HepG2 (cell line): ENCODE results near the gene GRB7. TPM values are rescaled to one million over a fixed set of nuclear protein-coding genes. Genes with fewer than 3 reads are reported as not detected.

Source experiments
- ARNT ChIP-seq: fragments of 450-650 bp; IDR thresholded peaks from 2 replicates; pipeline ENCODE4 v1.6.1; 2017
- CBX1 ChIP-seq: IDR thresholded peaks from one replicate; pipeline ENCODE4 v1.6.1; 2016; ENCODE audit warnings: antibody characterized with exemption, low read depth
- CHD4 ChIP-seq: fragments of 200-600 bp; sonication (generic); IDR thresholded peaks from 2 replicates; pipeline ENCODE4 v1.7.0; 2017; ENCODE audit warnings: mild to moderate bottlenecking, low read length, borderline replicate concordance
- CREB1 ChIP-seq, 2 experiments: fragments of 450-650 bp in 1 of 2; IDR thresholded peaks; 2 replicates each; pipeline ENCODE4 v1.6.1; 2016 to 2017; ENCODE audit warnings: control low read depth in 1 of 2, mild to moderate bottlenecking in 1 of 2, missing compliant biosample characterization in 1 of 2, missing genetic modification characterization in 1 of 2
- CREM ChIP-seq, 2 experiments: sonication (generic) in 1 of 2; formaldehyde crosslinking in 1 of 2; IDR thresholded peaks; 2 replicates each; pipeline versions ENCODE4 v1.4.0 to v1.6.1; 2016 to 2020; ENCODE audit warnings: antibody characterized with exemption in 1 of 2, mild to moderate bottlenecking in 1 of 2, missing genetic modification reagents in 1 of 2
- FIP1L1 ChIP-seq: fragments of 200-400 bp; formaldehyde crosslinking; IDR thresholded peaks from 2 replicates; pipeline ENCODE4 v1.6.1; 2018; ENCODE audit warnings: low read depth, mild to moderate bottlenecking, low read length, moderate library complexity, borderline replicate concordance; ENCODE audit not compliant: insufficient read depth
- KLF11 ChIP-seq: IDR thresholded peaks from 2 replicates; pipeline ENCODE4 v1.6.1; 2016; ENCODE audit warnings: missing compliant biosample characterization
- MATR3 ChIP-seq: sonication (generic); formaldehyde crosslinking; IDR thresholded peaks from 2 replicates; pipeline ENCODE4 v1.4.0; 2020; ENCODE audit warnings: missing genetic modification reagents
- MIER3 ChIP-seq: IDR thresholded peaks from 2 replicates; pipeline ENCODE4 v1.6.1; 2016; ENCODE audit warnings: missing compliant biosample characterization, borderline replicate concordance
- NCOR1 ChIP-seq: fragments of 200-600 bp; sonication (generic); IDR thresholded peaks from 2 replicates; pipeline ENCODE4 v1.7.0; 2017; ENCODE audit warnings: antibody characterized with exemption, low read length, borderline replicate concordance
- SMARCE1 ChIP-seq: fragments of 450-650 bp; IDR thresholded peaks from 2 replicates; pipeline ENCODE4 v1.6.1; 2017; ENCODE audit warnings: borderline replicate concordance
- SSRP1 ChIP-seq: IDR thresholded peaks from 2 replicates; pipeline ENCODE4 v1.6.1; 2016; ENCODE audit warnings: control low read depth
- XBP1 ChIP-seq: sonication (generic); formaldehyde crosslinking; IDR thresholded peaks from 2 replicates; pipeline ENCODE4 v1.5.0; 2020; ENCODE audit warnings: missing genetic modification reagents
- ZNF430 ChIP-seq: sonication (generic); formaldehyde crosslinking; IDR thresholded peaks from 2 replicates; pipeline ENCODE4 v1.9.0; 2021; ENCODE audit warnings: mild to moderate bottlenecking, missing genetic modification reagents
- ZNF468 ChIP-seq: sonication (generic); formaldehyde crosslinking; IDR thresholded peaks from 2 replicates; pipeline ENCODE4 v1.8.0; 2022; ENCODE audit warnings: mild to moderate bottlenecking, moderate library complexity, missing genetic modification reagents
- ZNF496 ChIP-seq: sonication (generic); formaldehyde crosslinking; IDR thresholded peaks from 2 replicates; pipeline ENCODE4 v1.8.1; 2023; ENCODE audit warnings: mild to moderate bottlenecking, moderate library complexity, missing genetic modification reagents; ENCODE audit not compliant: insufficient replicate concordance
- ZNF569 ChIP-seq: sonication (generic); formaldehyde crosslinking; IDR thresholded peaks from 2 replicates; pipeline ENCODE4 v1.5.0; 2020; ENCODE audit warnings: mild to moderate bottlenecking, missing genetic modification reagents, moderate library complexity, borderline replicate concordance
- ZNF616 ChIP-seq: sonication (generic); formaldehyde crosslinking; IDR thresholded peaks from 2 replicates; pipeline ENCODE4 v1.5.0; 2020; ENCODE audit warnings: low read depth, mild to moderate bottlenecking, missing genetic modification reagents
- ZNF792 ChIP-seq: IDR thresholded peaks from 2 replicates; pipeline ENCODE4 v1.6.1; 2016
- ZNF841 ChIP-seq: sonication (generic); formaldehyde crosslinking; IDR thresholded peaks from 2 replicates; pipeline ENCODE4 v1.8.1; 2023; ENCODE audit warnings: missing genetic modification reagents, borderline replicate concordance
- polyA plus RNA-seq, 8 experiments: library from polyadenylated mRNA; depleted of rRNA in 3 of 8; stranded (reverse) in 7 of 8; unstranded in 1 of 8; fragments of >200 nt; fragmentation: Illumina TruSeq in 4 of 8; extraction: Trizol in 4 of 8; gene quantifications; 2 replicates each; pipeline versions ENCODE4 v1.2.1 to v1.2.3, GENCODE V29; 2011 to 2016; ENCODE audit warnings: low read depth in 4 of 8, missing spikeins in 1 of 8, mixed read lengths in 1 of 8; ENCODE audit not compliant: insufficient read depth in 1 of 8
- total RNA-seq, 5 experiments: library from RNA; depleted of rRNA; stranded (reverse); fragments of >200 nt; fragmentation: Illumina TruSeq; extraction: Trizol; gene quantifications; 2 replicates each; pipeline ENCODE4 v1.2.3, GENCODE V29; 2016; ENCODE audit warnings: low read depth in 1 of 5
- TF ChIP-seq, protein P1 (sequence below): IDR thresholded peaks from 2 replicates; pipeline ENCODE4 v1.6.1; 2016
- TF ChIP-seq, protein P2 (sequence below): sonication (generic); formaldehyde crosslinking; IDR thresholded peaks from 2 replicates; pipeline ENCODE4 v1.4.0; 2020; ENCODE audit warnings: mild to moderate bottlenecking, missing genetic modification reagents
- TF ChIP-seq, protein P3 (sequence below): sonication (generic); formaldehyde crosslinking; IDR thresholded peaks from 2 replicates; pipeline ENCODE4 v1.5.0; 2020; ENCODE audit warnings: mild to moderate bottlenecking, missing genetic modification reagents
- TF ChIP-seq, protein P4 (sequence below): sonication (generic); formaldehyde crosslinking; IDR thresholded peaks from 2 replicates; pipeline ENCODE4 v1.5.1; 2020; ENCODE audit warnings: mild to moderate bottlenecking, missing genetic modification reagents

GRB7 gene
- total and polyA plus RNA-seq, 2 of the 13 experiments (the other 11 are each of a cell fraction or from before 2014, with no cell fraction given), result 60.2 to 77.7 TPM

DNA sequence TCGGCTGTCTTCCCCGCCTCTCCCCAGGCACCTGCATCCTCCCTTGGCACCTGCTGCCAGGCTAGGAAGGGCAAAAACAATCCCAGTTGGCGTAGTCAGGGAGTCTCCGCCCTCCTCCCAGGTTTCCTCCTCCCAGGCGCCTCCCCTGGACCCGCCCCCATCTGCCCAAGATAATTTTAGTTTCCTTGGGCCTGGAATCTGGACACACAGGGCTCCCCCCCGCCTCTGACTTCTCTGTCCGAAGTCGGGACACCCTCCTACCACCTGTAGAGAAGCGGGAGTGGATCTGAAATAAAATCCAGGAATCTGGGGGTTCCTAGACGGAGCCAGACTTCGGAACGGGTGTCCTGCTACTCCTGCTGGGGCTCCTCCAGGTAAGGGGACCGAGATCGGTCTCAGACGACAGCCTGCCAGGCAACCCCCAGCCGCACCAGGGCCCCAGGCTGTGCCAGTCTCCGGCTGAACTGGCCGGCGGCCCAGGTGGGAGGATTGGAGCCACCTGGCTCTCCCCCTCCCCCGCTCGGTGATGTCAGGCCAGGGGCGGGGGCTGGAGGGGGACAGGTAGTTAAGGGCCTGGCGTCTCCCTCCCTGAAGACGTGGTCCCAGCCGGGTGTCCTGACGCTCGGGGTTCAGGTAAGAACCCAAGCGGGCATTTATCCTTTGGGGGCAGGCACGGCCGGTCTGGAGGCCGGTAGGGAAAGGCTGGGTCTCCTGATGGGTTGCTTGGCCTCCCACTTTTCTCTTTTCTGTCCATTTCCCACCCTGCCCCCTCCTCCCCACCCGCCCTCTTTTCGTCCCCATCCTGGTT lies at the start of gene GRB7 (continued):
- TF ChIP-seq ZNF496 (no peak), XBP1 (CRISPR knock-in tag) (0 out of 2 replicates have a peak, but pooled peaks have one; percentile 50), CREB1 (IDR thresholded peaks at IDR 0.05) (no peak), CREB1 (CRISPR knock-in tag; IDR thresholded peaks at IDR 0.05) (peak; percentile 67), CREM (IDR thresholded peaks at IDR 0.05) (peak; percentile 63), CREM (CRISPR knock-in tag; IDR thresholded peaks at IDR 0.05) (0 out of 2 replicates have a peak, but pooled peaks have one; percentile 7), FIP1L1 (0 out of 2 replicates have a peak, but pooled peaks have one; percentile 20), ZNF792 (peak; percentile 7; the same call in 1 of the 2 replicates), SMARCE1 (no peak), ZNF468 (CRISPR knock-in tag) (no peak), ZNF841 (no peak), KLF11 (no peak; the same call in 1 of the 2 replicates), SSRP1 (CRISPR knock-in tag) (no peak), NCOR1 (peak; percentile 9; the same call in 1 of the 2 replicates), ZNF616 (CRISPR knock-in tag) (no peak), MATR3 (CRISPR knock-in tag) (no peak), MIER3 (CRISPR knock-in tag) (no peak), CHD4 (no peak), CBX1 (no peak), ZNF569 (CRISPR knock-in tag) (0 out of 2 replicates have a peak, but pooled peaks have one; percentile 58), ARNT (no peak), ZNF430 (CRISPR knock-in tag) (peak; percentile 63; the same call in 1 of the 2 replicates)
- TF ChIP-seq, protein P1, sequence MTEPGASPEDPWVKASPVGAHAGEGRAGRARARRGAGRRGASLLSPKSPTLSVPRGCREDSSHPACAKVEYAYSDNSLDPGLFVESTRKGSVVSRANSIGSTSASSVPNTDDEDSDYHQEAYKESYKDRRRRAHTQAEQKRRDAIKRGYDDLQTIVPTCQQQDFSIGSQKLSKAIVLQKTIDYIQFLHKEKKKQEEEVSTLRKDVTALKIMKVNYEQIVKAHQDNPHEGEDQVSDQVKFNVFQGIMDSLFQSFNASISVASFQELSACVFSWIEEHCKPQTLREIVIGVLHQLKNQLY, result no peak; the same call in 1 of the 2 replicates
- TF ChIP-seq, protein P2, sequence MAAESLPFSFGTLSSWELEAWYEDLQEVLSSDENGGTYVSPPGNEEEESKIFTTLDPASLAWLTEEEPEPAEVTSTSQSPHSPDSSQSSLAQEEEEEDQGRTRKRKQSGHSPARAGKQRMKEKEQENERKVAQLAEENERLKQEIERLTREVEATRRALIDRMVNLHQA (CRISPR knock-in tag), result no peak
- TF ChIP-seq, protein P3, sequence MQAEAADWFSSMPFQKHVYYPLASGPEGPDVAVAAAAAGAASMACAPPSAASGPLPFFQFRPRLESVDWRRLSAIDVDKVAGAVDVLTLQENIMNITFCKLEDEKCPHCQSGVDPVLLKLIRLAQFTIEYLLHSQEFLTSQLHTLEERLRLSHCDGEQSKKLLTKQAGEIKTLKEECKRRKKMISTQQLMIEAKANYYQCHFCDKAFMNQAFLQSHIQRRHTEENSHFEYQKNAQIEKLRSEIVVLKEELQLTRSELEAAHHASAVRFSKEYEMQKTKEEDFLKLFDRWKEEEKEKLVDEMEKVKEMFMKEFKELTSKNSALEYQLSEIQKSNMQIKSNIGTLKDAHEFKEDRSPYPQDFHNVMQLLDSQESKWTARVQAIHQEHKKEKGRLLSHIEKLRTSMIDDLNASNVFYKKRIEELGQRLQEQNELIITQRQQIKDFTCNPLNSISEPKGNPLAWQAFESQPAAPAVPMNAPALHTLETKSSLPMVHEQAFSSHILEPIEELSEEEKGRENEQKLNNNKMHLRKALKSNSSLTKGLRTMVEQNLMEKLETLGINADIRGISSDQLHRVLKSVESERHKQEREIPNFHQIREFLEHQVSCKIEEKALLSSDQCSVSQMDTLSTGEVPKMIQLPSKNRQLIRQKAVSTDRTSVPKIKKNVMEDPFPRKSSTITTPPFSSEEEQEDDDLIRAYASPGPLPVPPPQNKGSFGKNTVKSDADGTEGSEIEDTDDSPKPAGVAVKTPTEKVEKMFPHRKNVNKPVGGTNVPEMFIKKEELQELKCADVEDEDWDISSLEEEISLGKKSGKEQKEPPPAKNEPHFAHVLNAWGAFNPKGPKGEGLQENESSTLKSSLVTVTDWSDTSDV (CRISPR knock-in tag), result no peak
- TF ChIP-seq, protein P4, sequence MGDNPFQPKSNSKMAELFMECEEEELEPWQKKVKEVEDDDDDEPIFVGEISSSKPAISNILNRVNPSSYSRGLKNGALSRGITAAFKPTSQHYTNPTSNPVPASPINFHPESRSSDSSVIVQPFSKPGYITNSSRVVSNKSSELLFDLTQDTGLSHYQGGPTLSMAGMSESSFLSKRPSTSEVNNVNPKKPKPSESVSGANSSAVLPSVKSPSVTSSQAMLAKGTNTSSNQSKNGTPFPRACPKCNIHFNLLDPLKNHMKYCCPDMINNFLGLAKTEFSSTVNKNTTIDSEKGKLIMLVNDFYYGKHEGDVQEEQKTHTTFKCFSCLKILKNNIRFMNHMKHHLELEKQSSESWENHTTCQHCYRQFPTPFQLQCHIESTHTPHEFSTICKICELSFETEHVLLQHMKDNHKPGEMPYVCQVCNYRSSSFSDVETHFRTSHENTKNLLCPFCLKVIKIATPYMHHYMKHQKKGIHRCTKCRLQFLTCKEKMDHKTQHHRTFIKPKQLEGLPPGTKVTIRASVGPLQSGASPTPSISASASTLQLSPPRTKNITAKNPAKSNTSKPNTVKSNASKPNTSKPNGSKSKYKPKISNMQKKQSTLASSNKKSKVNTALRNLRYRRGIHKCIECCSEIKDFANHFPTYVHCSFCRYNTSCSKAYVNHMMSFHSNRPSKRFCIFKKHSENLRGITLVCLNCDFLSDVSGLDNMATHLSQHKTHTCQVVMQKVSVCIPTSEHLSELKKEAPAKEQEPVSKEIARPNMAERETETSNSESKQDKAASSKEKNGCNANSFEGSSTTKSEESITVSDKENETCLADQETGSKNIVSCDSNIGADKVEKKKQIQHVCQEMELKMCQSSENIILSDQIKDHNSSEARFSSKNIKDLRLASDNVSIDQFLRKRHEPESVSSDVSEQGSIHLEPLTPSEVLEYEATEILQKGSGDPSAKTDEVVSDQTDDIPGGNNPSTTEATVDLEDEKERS, result no peak; the same call in 1 of the 2 replicates
